ENCODE results near the gene CCM2.

Gene CCM2

GRCh38 chr7:44979481-44980392 lies 20.3 kb upstream of the CCM2 start:
- no peak for TF ChIP-seq CTCF (IDR thresholded peaks at IDR 0.05; ENCODE audit: low read depth, low read length)
- DNase-seq (ENCODE audit: extremely low read depth, low read depth): no peak

- no peak for TF ChIP-seq CTCF (IDR thresholded peaks at IDR 0.05; ENCODE audit: low read depth, low read length)
- DNase-seq (ENCODE audit: extremely low read depth, low read depth): no peak
These were observed 19.5 kb upstream of the CCM2 start for GRCh38 chr7:44980393-44981034.

GRCh38 chr7:44981035-44981706 lies 18.8 kb upstream of the CCM2 start:
- TF ChIP-seq CTCF (IDR thresholded peaks at IDR 0.05; ENCODE audit: low read depth, low read length): no peak
- DNase-seq (ENCODE audit: extremely low read depth, low read depth): no peak

- no peak for TF ChIP-seq CTCF (IDR thresholded peaks at IDR 0.05; ENCODE audit: low read depth, low read length)
- DNase-seq (ENCODE audit: extremely low read depth, low read depth): no peak
These were observed 17.5 kb upstream of the CCM2 start for GRCh38 chr7:44982535-44982923.

GRCh38 chr7:44982970-44983369 lies 17.0 kb upstream of the CCM2 start:
- no peak for TF ChIP-seq CTCF (IDR thresholded peaks at IDR 0.05; ENCODE audit: low read depth, low read length)
- DNase-seq (ENCODE audit: extremely low read depth, low read depth): no peak

GRCh38 chr7:44983742-44984477 lies 16.1 kb upstream of the CCM2 start:
- TF ChIP-seq CTCF (IDR thresholded peaks at IDR 0.05; ENCODE audit: low read depth, low read length): no peak
- no peak for DNase-seq (ENCODE audit: extremely low read depth, low read depth)

Measured in AG09319 (cell line).